KG1 (cell line): ENCODE results near the gene RXRB.

ENCODE experiments used
- DNase-seq: peaks from one replicate; lab custom pipeline; 2025; lab: John Stamatoyannopoulos, UW

RXRB gene

GRCh38 chr6:33176906-33177305 lies 23.6 kb downstream of the RXRB start:
- DNase-seq = no peak

- no peak for DNase-seq
Measured at GRCh38 chr6:33175436-33176069, 24.9 kb downstream of the RXRB start.

GRCh38 chr6:33174784-33175183 lies 25.7 kb downstream of the RXRB start:
- no peak for DNase-seq

- DNase-seq = no peak
Measured at GRCh38 chr6:33173535-33174180, 26.8 kb downstream of the RXRB start.

- no peak for DNase-seq
Measured at GRCh38 chr6:33172688-33173534, 27.6 kb downstream of the RXRB start.

- DNase-seq = no peak
Measured at GRCh38 chr6:33171880-33172687, 28.4 kb downstream of the RXRB start.

GRCh38 chr6:33171016-33171879 lies 29.2 kb downstream of the RXRB start:
- no peak for DNase-seq

GRCh38 chr6:33170176-33171015 lies 30.1 kb downstream of the RXRB start:
- DNase-seq = no peak

GRCh38 chr6:33169291-33170175 lies 30.9 kb downstream of the RXRB start:
- no peak for DNase-seq

- DNase-seq = no peak
Measured at GRCh38 chr6:33168639-33169038, 31.8 kb downstream of the RXRB start.

- DNase-seq = no peak
Measured at GRCh38 chr6:33168284-33168601, 32.2 kb downstream of the RXRB start.

GRCh38 chr6:33167374-33168283 lies 32.8 kb downstream of the RXRB start:
- DNase-seq = no peak

- DNase-seq = no peak
Measured at GRCh38 chr6:33166811-33167210, 33.7 kb downstream of the RXRB start.

- no peak for DNase-seq
Measured at GRCh38 chr6:33166363-33166762, 34.1 kb downstream of the RXRB start.

GRCh38 chr6:33165581-33166258 lies 34.7 kb downstream of the RXRB start:
- no peak for DNase-seq

GRCh38 chr6:33164665-33165373 lies 35.6 kb downstream of the RXRB start:
- no peak for DNase-seq

- no peak for DNase-seq
Measured at GRCh38 chr6:33164176-33164575, 36.3 kb downstream of the RXRB start.
